ENCODE results near the gene RICTOR.
A peak's percentile ranks its signal among the peaks of the same experiment; 100 is the strongest.

The RICTOR gene

DNA sequence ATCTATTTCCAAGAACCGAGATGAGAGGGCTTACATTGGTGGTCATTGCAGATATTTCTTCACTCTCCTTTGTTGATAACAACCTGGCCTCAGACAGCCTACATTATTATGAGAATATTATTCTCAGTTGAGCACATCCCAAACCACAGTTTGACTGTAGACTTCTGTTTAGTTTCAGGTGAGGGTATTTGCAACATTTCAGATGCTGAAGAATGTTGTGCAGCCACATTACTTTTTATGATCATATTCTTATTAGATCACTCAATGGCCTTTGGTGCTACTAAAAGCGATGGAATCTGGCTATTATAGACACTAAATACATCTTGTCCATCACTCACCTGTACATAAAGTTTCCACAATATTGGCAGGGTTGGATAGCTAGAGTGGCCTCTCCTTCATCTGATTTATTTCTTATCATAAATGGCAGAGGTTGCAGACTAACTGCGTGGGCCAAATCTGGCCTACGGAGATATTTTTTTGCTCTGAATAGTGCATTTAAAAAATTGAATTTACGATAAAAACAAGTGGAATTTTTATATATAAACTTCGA is 26.2 kb upstream of the RICTOR start:
- DNase-seq (ENCODE audit: low read depth in 1 of 2, low spot score in 1 of 2) = no peak

DNA sequence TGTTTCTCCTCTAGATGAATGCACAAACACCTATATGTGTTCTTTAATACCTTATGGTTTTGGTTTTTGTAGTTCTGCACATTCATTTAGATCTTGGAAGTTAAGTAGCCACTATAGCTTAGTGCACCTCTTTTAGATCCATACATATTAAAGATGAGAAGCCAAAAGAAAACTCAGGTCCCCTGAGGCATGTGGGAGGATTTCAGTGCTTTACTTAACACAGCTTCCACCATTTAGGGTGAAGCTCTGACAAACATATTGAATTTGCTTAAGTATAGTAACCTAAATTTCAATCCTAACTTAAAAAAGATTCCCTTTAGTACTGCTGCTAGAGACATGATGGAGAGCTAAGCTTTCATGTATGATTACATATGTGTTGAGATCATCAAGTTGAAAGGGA is 25.6 kb upstream of the RICTOR start:
- no peak for DNase-seq (ENCODE audit: low read depth in 1 of 2, low spot score in 1 of 2)

DNA sequence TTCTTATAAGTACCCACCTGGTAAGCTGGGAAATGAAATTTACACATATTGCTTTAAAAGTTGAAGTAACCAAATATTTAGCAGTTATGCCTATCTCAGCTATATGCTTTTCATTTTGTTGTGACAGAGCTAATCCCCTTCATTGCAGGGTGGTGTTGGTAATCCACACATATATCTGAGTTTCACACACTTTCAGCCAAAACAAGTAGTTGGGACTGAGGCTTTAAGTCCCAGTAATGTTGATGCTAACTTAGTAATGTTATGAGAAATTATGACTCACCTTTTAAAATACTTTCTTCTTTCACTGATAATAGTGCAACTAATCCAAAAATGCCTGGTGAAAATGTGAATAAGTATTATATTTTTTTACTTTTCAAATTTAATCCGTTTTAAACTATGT is 19.2 kb upstream of the RICTOR start:
- DNase-seq (ENCODE audit: low read depth in 1 of 2, low spot score in 1 of 2) = no peak

GRCh38 chr5:39092581-39093351 is 18.6 kb upstream of the RICTOR start:
- no peak for DNase-seq (ENCODE audit: low read depth in 1 of 2, low spot score in 1 of 2)

DNA sequence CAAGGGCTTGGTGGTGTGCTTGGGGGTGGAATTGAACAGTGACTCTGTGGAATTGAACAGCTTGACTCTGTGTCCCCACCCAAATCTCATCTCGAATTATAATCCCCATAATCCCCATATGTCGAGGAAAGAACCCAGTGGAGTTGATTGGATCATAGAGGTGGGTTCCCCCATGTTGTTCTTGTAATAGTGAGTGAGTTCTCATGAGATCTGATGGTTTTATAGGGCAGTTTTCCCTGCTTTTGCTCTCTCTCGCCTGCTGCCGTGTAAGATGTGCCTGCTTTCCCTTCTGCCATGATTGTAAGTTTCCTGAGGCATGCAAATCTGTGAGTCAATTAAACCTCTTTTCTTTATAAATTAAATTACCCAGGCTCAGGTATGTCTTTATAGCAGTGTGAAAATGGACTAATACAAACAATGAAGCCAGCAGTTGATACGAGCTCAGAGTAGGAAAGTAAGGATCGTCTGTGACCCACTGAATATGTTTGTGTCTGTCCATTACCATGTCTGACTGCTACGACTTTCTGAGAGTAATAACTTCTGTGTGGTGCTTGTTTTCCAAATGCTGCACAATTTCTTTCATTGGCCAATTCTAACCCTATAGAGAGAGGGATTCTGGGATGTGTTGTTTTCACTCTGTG is 17.9 kb upstream of the RICTOR start:
- no peak for DNase-seq (ENCODE audit: low read depth in 1 of 2, low spot score in 1 of 2)

DNA sequence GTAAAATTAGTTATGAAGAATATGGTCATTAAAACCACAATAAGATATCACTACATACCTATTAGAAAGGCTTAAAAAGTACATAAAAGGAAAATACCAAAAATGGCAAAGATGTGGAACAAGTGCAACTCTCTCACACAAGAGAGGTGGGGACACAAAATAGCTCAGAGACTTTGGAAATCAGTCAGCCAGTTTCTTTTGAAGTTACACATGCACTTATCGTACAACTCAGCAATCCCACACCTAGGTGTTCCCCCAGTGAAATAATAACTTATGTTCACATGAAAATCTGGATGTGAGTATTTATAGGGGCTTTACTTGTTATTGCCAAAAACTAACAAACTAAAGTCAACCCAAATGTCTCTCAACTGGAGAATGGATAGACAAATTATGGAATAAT is 9.8 kb upstream of the RICTOR start:
- no peak for DNase-seq (ENCODE audit: low read depth in 1 of 2, low spot score in 1 of 2)

DNA sequence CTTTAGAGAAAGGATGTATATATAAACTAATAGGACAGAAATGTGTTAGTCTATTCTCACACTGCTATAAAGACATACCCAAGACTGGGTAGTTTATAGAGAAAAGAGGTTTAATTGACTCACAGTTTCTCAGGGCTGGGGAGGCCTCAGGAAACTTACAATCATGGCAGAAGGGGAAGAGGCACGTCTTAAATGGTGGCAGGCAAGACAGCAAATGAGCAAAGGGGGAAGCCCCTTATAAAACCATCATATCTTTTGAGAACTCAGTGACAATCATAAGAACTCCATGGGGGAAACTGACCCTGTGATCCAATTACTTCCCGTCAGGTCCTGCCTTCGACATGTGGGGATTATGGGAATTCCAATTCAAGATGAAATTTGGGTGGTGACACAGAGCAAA is 8.8 kb upstream of the RICTOR start:
- no peak for DNase-seq (ENCODE audit: low read depth in 1 of 2, low spot score in 1 of 2)

DNA sequence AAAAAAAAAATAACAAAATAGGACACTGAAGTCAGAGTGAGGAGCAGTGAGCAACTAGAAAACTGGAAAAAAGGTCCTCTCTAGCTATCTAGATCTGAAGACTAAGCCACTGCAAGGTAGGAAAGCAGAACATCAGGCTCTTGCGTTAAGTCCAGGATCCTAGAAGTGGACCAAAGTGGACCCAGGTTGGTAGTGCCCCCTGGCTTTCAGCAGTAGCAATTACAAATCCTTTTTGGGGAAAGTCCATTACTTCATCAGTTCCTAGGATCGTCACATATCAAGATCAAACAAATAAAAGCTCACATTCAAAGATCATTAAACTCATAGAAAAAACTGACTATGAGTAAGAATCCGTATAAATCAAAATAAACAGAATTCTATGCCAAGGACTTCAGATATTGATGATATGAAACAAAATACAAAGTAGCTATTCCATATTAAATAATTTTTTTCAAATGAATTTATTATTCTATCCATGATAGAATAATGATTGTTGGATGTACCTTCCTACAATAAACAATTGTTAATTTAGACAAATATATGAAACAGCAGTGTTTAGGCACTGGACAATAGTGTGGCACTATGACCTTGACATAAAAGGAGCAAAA is 6.5 kb upstream of the RICTOR start:
- DNase-seq (ENCODE audit: low read depth in 1 of 2, low spot score in 1 of 2) = no peak

DNA sequence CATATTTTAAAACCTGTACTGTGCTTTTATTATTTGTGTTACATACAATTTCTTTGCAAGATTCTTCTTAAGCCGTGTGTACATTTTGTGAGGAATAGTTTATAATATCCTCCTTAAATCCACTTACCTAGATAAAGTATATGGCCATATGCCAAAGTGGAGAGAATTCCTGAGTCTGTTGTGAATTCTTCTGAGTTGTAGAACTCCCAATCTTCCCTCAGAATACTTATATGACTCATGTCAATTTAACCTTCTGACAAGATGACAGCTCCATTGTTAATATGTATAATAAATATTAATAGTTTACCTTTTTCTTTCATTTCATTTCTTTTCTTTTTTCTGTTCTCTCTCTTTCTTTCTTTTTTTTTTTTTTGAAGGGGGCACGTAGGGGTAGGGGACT is 6.0 kb upstream of the RICTOR start:
- no peak for DNase-seq (ENCODE audit: low read depth in 1 of 2, low spot score in 1 of 2)

DNA sequence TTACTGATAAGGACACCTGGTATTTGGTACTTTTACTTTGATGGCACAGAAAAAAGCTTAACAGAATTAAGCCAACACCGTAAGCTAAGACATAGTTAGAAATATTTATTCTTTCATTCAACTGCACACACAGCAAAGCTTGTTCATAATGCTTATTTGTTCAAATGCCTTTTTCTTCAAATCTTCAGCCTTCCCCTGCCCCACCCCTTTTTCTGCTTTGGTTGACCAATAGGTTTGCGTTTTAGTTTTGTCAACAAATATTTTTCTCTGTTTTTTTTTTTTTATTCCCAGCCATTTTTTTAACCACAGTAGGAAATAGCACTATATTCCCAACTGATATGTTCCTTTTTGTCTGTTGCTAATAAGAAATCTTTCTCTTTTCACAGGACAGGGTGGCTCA is 4.9 kb upstream of the RICTOR start:
- DNase-seq (ENCODE audit: low read depth in 1 of 2, low spot score in 1 of 2) = no peak

GRCh38 chr5:39076757-39077728 is 2.8 kb upstream of the RICTOR start:
- DNase-seq (ENCODE audit: low read depth in 1 of 2, low spot score in 1 of 2) = no peak

- no peak for DNase-seq (ENCODE audit: low read depth in 1 of 2, low spot score in 1 of 2)
Measured at GRCh38 chr5:39076101-39076756, 2.0 kb upstream of the RICTOR start.

DNA sequence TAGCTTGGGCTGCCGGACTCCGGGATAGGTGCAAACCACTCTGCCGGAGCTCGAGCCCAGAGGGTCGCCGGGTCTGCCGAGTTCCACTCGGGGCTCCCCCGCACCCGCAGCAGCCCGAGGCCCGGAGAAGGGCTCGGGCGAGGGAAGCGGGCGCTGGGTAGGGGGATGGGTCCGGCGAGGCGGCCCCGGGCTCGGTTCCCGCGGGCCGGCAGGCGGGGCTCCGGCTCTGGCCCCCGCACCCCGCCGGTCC is 507 bp downstream of the RICTOR start:
- DNase-seq (ENCODE audit: low read depth in 1 of 2, low spot score in 1 of 2) = no peak

GRCh38 chr5:39072925-39073766 is 1.1 kb downstream of the RICTOR start:
- DNase-seq (ENCODE audit: low read depth in 1 of 2, low spot score in 1 of 2) = peak in 1 of 2 donors; percentile 23

DNA sequence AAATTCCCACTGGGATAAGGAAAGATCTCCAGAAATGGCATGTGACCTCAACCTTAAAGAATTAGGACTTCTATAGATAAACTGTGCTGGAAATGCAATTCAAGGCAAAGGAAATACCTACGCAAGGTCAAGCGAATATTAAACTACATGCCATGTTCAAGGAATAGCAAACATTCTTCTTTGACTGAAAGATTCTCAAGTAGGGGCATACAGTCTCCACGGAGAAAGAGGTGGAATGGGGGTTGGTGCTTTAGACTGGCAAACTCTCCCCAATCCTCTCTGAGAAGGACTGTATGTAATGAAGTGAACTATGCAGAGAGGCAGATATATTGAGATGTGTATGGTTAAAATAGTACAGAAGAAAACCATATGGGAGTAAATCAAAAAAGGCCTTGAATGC is 6.1 kb downstream of the RICTOR start:
- no peak for DNase-seq (ENCODE audit: low read depth in 1 of 2, low spot score in 1 of 2)

GRCh38 chr5:39064450-39064849 is 9.7 kb downstream of the RICTOR start:
- DNase-seq (ENCODE audit: low read depth in 1 of 2, low spot score in 1 of 2) = no peak

- DNase-seq (ENCODE audit: low read depth in 1 of 2, low spot score in 1 of 2) = no peak
Measured at GRCh38 chr5:39063037-39063436, 11.2 kb downstream of the RICTOR start.

DNA sequence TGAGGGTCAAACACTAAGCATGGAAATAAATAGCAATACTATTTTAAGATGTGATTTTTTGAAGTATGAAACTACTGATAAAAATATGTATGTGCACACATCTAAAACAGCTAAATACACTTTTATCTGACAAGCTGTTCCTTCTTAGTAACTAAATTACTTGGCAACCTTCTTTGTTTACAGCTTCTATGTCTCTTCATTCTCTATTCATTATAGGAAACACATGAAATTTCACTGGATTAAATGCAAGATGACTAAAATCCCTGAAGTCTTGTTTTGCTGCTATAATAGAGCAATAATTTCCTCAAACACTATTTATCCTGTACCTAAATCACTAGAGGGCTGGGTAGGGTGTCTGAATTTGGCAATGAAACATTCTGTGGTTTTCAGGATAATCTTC is 11.7 kb downstream of the RICTOR start:
- DNase-seq (ENCODE audit: low read depth in 1 of 2, low spot score in 1 of 2) = no peak

- no peak for DNase-seq (ENCODE audit: low read depth in 1 of 2, low spot score in 1 of 2)
Measured at GRCh38 chr5:39062104-39062503, 12.1 kb downstream of the RICTOR start.

GRCh38 chr5:39059064-39059463 is 15.1 kb downstream of the RICTOR start:
- DNase-seq (ENCODE audit: low read depth in 1 of 2, low spot score in 1 of 2) = no peak

All from activated CD4-positive, alpha-beta T cell treated with anti-CD3 and anti-CD28 coated beads, Interleukin-2, amount 50 U/mL, for 24 hours (primary cell).